Right atrium auricular region (tissue), 2 donors: ENCODE data around the gene SLF1. TPM values are rescaled to one million over a fixed set of nuclear protein-coding genes. Genes with fewer than 3 reads are reported as not detected.

Experiments used
- DNase-seq: peaks from one replicate; pipeline ENCODE4 v3.0.0-alpha.2; 2019; ENCODE audit warnings: low spot score
- H3K27ac ChIP-seq, 2 donors: fragments of 200-600 bp; sonication (generic); 1 replicate in 1 of 2; 2 replicates in 1 of 2; pipeline ENCODE4 v1.5.1; 2016 to 2019
- H3K27me3 ChIP-seq, 2 donors: fragments of 200-600 bp; sonication (generic); one replicate each; pipeline versions ENCODE4 v1.5.1 to v1.6.0; 2017 to 2019
- H3K36me3 ChIP-seq: fragments of 200-600 bp; sonication (generic); one replicate; pipeline ENCODE4 v1.5.1; 2016
- H3K4me1 ChIP-seq, 2 donors: fragments of 200-600 bp; sonication (generic); one replicate each; pipeline versions ENCODE4 v1.5.1 to v1.6.0; 2017 to 2019
- H3K4me3 ChIP-seq, 2 donors: fragments of 200-600 bp; sonication (generic); 1 replicate in 1 of 2; 2 replicates in 1 of 2; pipeline ENCODE4 v1.5.1; 2017 to 2019; ENCODE audit warnings: mild to moderate bottlenecking in 1 of 2, moderate library complexity in 1 of 2
- H3K9me3 ChIP-seq, 2 donors: fragments of 200-600 bp; sonication (generic); one replicate each; pipeline ENCODE4 v1.5.1; 2019
- CTCF ChIP-seq, 2 donors: fragments of 200-600 bp; sonication (generic); IDR thresholded peaks; one replicate each; pipeline ENCODE4 v1.5.1; 2019; ENCODE audit warnings: antibody characterized with exemption in 2 of 2
- total RNA-seq, 2 donors: library from RNA; depleted of rRNA; stranded (reverse); fragments of >200 nt; gene quantifications; one replicate each; pipeline ENCODE4 v1.1.0, GENCODE V29; 2016

The SLF1 gene
- total RNA-seq, 2 donors from 2014 or later = 3.5 to 4.6 TPM

GRCh38 chr5:94744906-94745305 is 126.4 kb downstream of the SLF1 start:
- Histone ChIP-seq H3K9me3 (no peaks in the 10 kb centered on the region), H3K4me3 (no peak overlapping the region), H3K27me3 (no peaks in the 10 kb centered on the region), H3K4me1 (no peaks in the 10 kb centered on the region), H3K27ac (no peak overlapping the region), H3K36me3 (no peaks in the 10 kb centered on the region)
- no peak for DNase-seq
- TF ChIP-seq CTCF (IDR thresholded peaks at IDR 0.05) = no peak

GRCh38 chr5:94745786-94746730 is 127.6 kb downstream of the SLF1 start:
- Histone ChIP-seq H3K4me3 (no peak overlapping the region), H3K9me3 (no peaks in the 10 kb centered on the region), H3K4me1 (no peaks in the 10 kb centered on the region), H3K27ac (no peak overlapping the region), H3K36me3 (no peaks in the 10 kb centered on the region), H3K27me3 (no peaks in the 10 kb centered on the region)
- no peak for DNase-seq
- no peak for TF ChIP-seq CTCF (IDR thresholded peaks at IDR 0.05)

- no peak for TF ChIP-seq CTCF (IDR thresholded peaks at IDR 0.05)
- Histone ChIP-seq H3K4me1 (no peaks in the 10 kb centered on the region), H3K27ac (no peak overlapping the region), H3K27me3 (no peaks in the 10 kb centered on the region), H3K9me3 (no peaks in the 10 kb centered on the region), H3K4me3 (no peak overlapping the region), H3K36me3 (no peaks in the 10 kb centered on the region)
- DNase-seq = no peak
These were observed 128.3 kb downstream of the SLF1 start for GRCh38 chr5:94746731-94747124.

Other genes starting within 250 kb of the SLF1 start
- gene KIAA0825, start 65 bp upstream of the SLF1 start, total RNA-seq = 1 to 10 TPM; 2.4 to 4.3 TPM